NT2/D1 (cell line): ENCODE results near the gene TNXB.

ENCODE experiments used
- YY1 ChIP-seq: IDR thresholded peaks from 2 replicates; pipeline ENCODE4 v1.6.1; 2011; ENCODE audit not compliant: insufficient read length, insufficient read depth
- ZNF274 ChIP-seq: IDR thresholded peaks from 2 replicates; pipeline ENCODE4 v1.6.1; 2011; ENCODE audit warnings: mild to moderate bottlenecking, low read depth, low read length

GRCh38 chr6:32050562-32050961 lies 58.6 kb downstream of the TNXB start:
- no peak for TF ChIP-seq ZNF274
- TF ChIP-seq YY1, result no peak
